AG20443 (cell line): ENCODE results near the gene TRIM44.

Experiments
- DNase-seq: peaks from one replicate; pipeline ENCODE4 v3.0.0; 2012; ENCODE audit warnings: low spot score, mixed read lengths

The TRIM44 gene

DNA sequence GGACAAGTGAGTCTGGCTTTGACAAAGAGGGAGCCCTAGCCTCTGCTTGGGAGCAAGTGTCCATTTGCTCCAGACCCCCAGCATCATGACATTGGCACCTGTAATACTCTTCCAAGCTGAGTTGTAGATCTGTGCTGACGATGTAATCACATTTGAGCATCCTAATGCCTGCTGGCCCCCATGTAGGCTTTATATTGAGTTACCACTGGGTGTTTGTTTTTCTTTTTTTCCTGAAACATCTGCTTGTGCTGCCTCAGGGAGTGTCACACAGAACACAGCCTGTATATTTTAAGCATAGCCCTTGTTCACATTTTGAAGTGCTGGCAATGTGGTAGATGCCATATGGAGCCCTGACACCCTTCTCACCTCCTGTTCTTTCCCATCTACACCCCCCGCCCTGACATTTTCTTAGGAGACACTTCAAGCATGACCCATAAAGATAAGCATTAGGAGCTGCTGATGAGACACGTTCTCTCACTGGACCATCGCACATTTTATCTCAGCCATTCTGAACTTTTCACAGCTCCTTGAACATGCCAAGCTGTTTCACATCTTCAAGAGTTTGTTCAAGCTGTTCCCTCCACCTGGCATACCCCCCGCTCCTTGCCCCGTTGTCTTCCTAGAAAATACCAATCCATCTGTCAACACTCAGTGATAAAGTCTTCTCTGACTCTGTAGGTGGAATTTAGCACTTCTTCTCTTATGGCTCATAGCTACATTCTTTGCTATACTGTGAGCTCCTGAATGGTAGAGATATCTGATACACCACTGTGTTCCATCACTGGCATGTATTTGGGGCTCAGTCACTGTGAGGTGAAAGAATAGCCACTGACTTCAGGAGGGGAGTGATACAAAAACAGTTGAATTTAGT lies 128.7 kb downstream of the TRIM44 start:
- no peak for DNase-seq

GRCh38 chr11:35792148-35792845 lies 129.7 kb downstream of the TRIM44 start:
- DNase-seq: no peak

DNA sequence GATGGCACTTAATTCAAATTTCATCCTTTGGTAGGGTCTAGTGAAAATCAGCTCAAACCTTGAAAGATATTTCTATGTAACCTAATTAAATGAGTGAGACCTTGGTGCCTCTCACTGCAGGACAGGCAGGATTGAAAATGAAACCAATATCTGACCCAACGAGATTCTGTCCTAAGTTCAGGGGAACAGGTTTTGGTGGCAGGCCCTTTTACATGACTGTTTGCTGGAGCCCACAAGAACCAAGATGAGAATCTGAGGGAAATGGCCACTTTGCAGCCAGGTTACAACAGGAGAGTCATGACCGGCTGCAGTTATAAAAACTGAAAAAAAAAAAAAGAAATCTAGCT lies 130.2 kb downstream of the TRIM44 start:
- no peak for DNase-seq

- DNase-seq: no peak
Observed at GRCh38 chr11:35794333-35794732, 131.8 kb downstream of the TRIM44 start.

GRCh38 chr11:35794850-35795249 lies 132.3 kb downstream of the TRIM44 start:
- peak; percentile 60 for DNase-seq

- no peak for DNase-seq
Observed at GRCh38 chr11:35796562-35796961, 134.0 kb downstream of the TRIM44 start.

- DNase-seq: peak; percentile 22
Observed at GRCh38 chr11:35798423-35798822, 135.8 kb downstream of the TRIM44 start.

DNA sequence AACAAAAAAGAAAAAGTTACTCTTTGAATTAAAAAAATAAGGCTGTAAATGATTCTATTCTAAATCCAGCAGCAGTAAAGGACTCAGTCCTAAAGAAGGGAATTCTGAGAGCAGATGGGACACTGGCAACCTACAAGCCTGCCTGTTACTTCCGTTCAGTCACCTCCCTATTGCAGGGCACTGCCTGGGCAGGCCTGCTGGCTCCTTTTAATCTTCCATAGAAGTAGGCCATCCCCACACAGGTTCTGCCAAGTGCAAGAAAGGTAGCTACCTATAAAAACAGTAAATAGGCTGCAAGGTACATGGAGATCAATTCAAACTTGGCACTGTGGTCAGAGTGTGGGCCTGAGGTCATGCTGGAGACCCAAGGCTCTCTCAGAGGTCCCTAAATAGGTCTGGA lies 136.4 kb downstream of the TRIM44 start:
- DNase-seq: no peak

DNA sequence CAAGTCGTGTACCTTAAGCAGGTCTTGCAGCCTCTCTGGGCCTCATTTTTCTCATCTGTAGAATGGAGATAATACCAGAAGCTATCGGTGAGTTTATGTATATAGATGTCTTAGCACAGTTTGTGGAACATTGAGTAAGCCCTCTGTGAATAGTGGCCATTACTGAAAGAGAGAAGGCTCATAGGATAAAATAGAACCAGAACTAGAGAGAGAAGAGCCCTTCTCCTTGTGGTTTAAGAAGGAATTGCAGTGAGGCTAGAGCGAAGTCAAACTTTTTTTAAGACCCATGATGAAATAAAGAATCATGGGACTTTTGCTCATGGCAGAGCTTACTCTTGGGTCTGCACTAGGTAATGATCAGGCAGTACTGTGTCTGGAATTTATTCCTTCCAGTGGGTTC lies 137.1 kb downstream of the TRIM44 start:
- DNase-seq: no peak

DNA sequence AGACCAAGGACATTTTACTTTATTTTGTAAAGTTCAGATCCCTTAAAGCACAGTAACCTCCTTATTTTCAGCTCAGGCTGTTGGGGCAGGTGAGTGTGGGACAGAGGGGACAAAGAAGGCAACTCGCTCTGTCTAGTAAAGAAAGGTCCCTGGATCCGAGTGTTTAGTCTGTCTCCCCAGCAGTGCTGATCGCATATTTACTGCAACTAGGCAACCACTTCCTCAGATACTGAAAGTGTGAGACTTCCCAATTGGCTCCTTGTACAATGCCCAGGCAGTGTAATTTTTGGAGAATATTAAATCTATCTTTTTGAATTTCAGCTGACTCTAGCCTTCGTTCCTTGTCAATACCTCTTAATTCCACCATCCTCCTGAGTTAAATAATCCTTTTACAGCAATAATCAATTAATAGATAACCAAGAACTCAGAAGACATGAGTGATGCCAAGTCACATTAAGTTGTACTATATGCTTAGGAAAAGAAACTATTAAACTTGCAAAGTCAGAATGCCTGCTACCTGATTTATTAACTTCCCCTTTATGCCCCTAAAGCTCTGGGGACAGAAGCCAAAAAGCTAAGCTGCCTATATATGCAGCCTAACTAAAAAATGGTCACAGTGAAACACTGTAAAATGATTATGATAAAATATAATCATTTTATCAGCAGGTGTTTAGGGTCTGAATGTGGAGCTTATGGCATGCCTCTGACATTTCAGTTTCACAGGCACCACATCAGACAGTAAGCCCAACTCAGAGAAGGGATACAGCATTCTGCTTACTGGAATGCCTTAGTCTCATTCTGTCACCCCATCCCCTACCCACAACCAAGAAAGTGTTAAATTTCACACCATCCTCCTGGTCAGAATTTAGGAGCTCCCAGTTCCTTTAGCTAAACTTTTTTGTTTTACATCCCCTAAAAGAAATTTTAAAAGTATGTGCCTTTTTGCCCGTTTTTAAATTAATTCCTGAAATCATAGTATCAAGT lies 138.7 kb downstream of the TRIM44 start:
- DNase-seq: no peak

GRCh38 chr11:35802221-35802620 lies 139.6 kb downstream of the TRIM44 start:
- DNase-seq: no peak

- DNase-seq: no peak
Observed at GRCh38 chr11:35802672-35803071, 140.1 kb downstream of the TRIM44 start.

DNA sequence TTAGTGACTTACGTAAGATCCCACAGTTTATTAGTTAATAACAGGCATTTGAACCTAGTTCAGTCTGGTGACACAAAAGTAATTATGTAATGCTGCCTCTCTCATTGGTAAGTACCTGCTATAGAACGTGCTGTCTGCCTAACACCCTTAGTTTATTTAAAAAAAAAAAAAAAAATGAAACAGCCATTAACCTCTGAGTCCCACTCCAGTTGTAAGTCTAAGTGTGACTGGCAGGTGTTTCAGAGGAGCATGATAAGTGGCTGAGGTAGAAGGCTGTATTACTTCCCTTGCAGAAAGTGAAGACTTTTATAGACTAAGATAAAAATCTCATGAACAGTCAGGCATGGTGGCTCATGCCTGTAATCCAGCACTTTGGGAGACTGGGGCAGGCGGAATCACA lies 140.5 kb downstream of the TRIM44 start:
- DNase-seq: no peak

GRCh38 chr11:35804451-35805040 lies 142.0 kb downstream of the TRIM44 start:
- no peak for DNase-seq

DNA sequence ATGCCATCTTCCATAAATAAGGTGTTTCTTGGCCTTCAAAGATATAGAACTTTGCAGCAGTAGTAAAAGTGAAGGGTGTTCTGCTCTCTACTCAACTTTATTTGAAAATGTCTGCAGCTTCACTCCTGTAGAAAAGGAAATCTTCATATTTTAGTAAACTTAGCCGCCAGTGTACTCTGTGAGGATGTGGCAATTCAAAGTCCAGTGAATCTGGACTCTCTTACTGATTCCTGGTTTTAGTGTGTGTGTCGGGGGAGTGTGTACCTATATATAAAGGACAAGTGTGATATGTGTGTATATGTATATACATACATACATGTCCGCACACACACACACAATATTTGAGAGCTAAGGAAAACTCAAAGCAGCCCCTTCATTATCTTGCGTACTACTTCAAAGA lies 147.0 kb downstream of the TRIM44 start:
- DNase-seq: no peak

GRCh38 chr11:35810045-35810645 lies 147.6 kb downstream of the TRIM44 start:
- no peak for DNase-seq

- no peak for DNase-seq
Observed at GRCh38 chr11:35811783-35812182, 149.2 kb downstream of the TRIM44 start.

DNA sequence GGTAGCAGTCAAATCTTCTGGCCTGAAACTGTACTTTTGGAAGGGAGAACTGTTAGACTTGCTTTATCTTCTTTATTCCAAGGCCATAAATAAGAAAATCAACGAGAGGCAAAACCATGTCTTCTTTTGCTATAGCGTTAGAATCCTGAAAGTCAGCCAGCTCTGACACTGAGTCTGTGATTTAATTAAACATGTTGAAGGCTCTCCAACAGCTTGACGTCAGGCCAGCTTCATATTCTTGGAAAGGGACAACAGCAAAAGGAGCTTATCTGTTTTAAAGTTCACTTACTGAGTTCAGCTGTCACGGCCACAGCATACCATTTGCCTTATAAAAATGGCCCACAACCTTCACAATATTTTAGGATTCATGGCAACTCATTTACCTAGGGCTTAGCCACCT lies 150.3 kb downstream of the TRIM44 start:
- no peak for DNase-seq

- no peak for DNase-seq
Observed at GRCh38 chr11:35814081-35814695, 151.6 kb downstream of the TRIM44 start.

GRCh38 chr11:35814720-35815305 lies 152.2 kb downstream of the TRIM44 start:
- no peak for DNase-seq
